ENCODE measurements around the gene PYGO2.

Gene PYGO2

GRCh38 chr1:154954541-154954940 lies 7.0 kb downstream of the PYGO2 start:
- TF ChIP-seq CSRNP3 (CRISPR knock-in tag; IDR thresholded peaks at IDR 0.05): no peak
- TF ChIP-seq ZC3H10 (CRISPR knock-in tag; IDR thresholded peaks at IDR 0.05): no peak
- TF ChIP-seq ZFP30 (CRISPR knock-in tag; IDR thresholded peaks at IDR 0.05): no peak
- no peak for TF ChIP-seq ZNF8 (CRISPR knock-in tag; IDR thresholded peaks at IDR 0.05)
- no peak for TF ChIP-seq OSR1 (CRISPR knock-in tag; IDR thresholded peaks at IDR 0.05)
- TF ChIP-seq BACH2 (CRISPR knock-in tag; IDR thresholded peaks at IDR 0.05; ENCODE audit: borderline replicate concordance): no peak
- TF ChIP-seq RARB (CRISPR knock-in tag; IDR thresholded peaks at IDR 0.05): no peak
- TF ChIP-seq CSDC2 (CRISPR knock-in tag; IDR thresholded peaks at IDR 0.05): no peak
- no peak for TF ChIP-seq ZNF565 (CRISPR knock-in tag; conservative IDR thresholded peaks at IDR 0.05; ENCODE audit: low read depth)
- no peak for TF ChIP-seq ZNF70 (CRISPR knock-in tag; IDR thresholded peaks at IDR 0.05)
- no peak for TF ChIP-seq CREB5 (CRISPR knock-in tag; IDR thresholded peaks at IDR 0.05; ENCODE audit: low read depth)
- TF ChIP-seq TCF4 (CRISPR knock-in tag; IDR thresholded peaks at IDR 0.05; ENCODE audit: borderline replicate concordance): no peak
- ATAC-seq: no peak

- TF ChIP-seq SNAI2 (CRISPR knock-in tag; IDR thresholded peaks at IDR 0.05) (no peak), TSHZ2 (CRISPR knock-in tag; IDR thresholded peaks at IDR 0.05) (no peak), OSR1 (CRISPR knock-in tag; IDR thresholded peaks at IDR 0.05) (no peak), POU6F1 (CRISPR knock-in tag; IDR thresholded peaks at IDR 0.05; ENCODE audit: borderline replicate concordance, low read depth) (no peak), ARNTL (CRISPR knock-in tag; IDR thresholded peaks at IDR 0.05; ENCODE audit: borderline replicate concordance, low read depth) (no peak), ESRRG (CRISPR knock-in tag; IDR thresholded peaks at IDR 0.05) (no peak), TOX (CRISPR knock-in tag; IDR thresholded peaks at IDR 0.05; ENCODE audit: borderline replicate concordance) (no peak), ZFP3 (CRISPR knock-in tag; IDR thresholded peaks at IDR 0.05) (no peak)
- no peak for ATAC-seq
Observed at GRCh38 chr1:154953611-154954038, 8.0 kb downstream of the PYGO2 start.

- TF ChIP-seq ZNF565 (CRISPR knock-in tag; conservative IDR thresholded peaks at IDR 0.05; ENCODE audit: low read depth) (no peak), ZC3H10 (CRISPR knock-in tag; IDR thresholded peaks at IDR 0.05) (no peak), TOX (CRISPR knock-in tag; IDR thresholded peaks at IDR 0.05; ENCODE audit: borderline replicate concordance) (no peak), PATZ1 (CRISPR knock-in tag; IDR thresholded peaks at IDR 0.05; ENCODE audit: borderline replicate concordance) (no peak), CSDC2 (CRISPR knock-in tag; IDR thresholded peaks at IDR 0.05) (no peak), ARNTL (CRISPR knock-in tag; IDR thresholded peaks at IDR 0.05; ENCODE audit: borderline replicate concordance, low read depth) (no peak), TCF4 (CRISPR knock-in tag; IDR thresholded peaks at IDR 0.05; ENCODE audit: borderline replicate concordance) (no peak), ISL1 (CRISPR knock-in tag; IDR thresholded peaks at IDR 0.05) (no peak), TSHZ2 (CRISPR knock-in tag; IDR thresholded peaks at IDR 0.05) (no peak), ZNF8 (CRISPR knock-in tag; IDR thresholded peaks at IDR 0.05) (no peak), ZNF70 (CRISPR knock-in tag; IDR thresholded peaks at IDR 0.05) (no peak), RARB (CRISPR knock-in tag; IDR thresholded peaks at IDR 0.05) (no peak), ZFP3 (CRISPR knock-in tag; IDR thresholded peaks at IDR 0.05) (no peak)
- no peak for ATAC-seq
Observed at GRCh38 chr1:154952664-154953063, 8.9 kb downstream of the PYGO2 start.

All from SK-N-SH treated with all-trans-retinoic acid at 6 μM for 48 hours (cell line).